Cardiac muscle cell (in vitro differentiated cells and primary cell): Measurements from ENCODE around the gene UBXN6. TPM values are rescaled to one million over a fixed set of nuclear protein-coding genes. Genes with fewer than 3 reads are reported as not detected.

Source experiments
- DNase-seq, 2 donors: peaks; one replicate each; pipeline versions ENCODE4 v3.0.0 to v3.0.0-alpha.2; 2010 to 2017; ENCODE audit warnings: low read depth in 1 of 2, low spot score in 1 of 2
- H3K27ac ChIP-seq: fragments of 200-600 bp; sonication (generic); 2 replicates; pipeline ENCODE4 v1.5.1; 2016
- H3K27me3 ChIP-seq: fragments of 200-600 bp; sonication (generic); 2 replicates; pipeline ENCODE4 v1.6.0; 2016; ENCODE audit warnings: control low read depth
- H3K36me3 ChIP-seq: fragments of 200-600 bp; sonication (generic); 2 replicates; pipeline ENCODE4 v1.5.1; 2016; ENCODE audit warnings: control low read depth
- H3K4me1 ChIP-seq: fragments of 200-600 bp; sonication (generic); 2 replicates; pipeline ENCODE4 v1.8.1; 2017; ENCODE audit warnings: low read depth, mild to moderate bottlenecking, mixed run types
- H3K4me3 ChIP-seq: fragments of 200-600 bp; sonication (generic); 2 replicates; pipeline ENCODE4 v1.5.1; 2016; ENCODE audit warnings: mild to moderate bottlenecking
- H3K9me3 ChIP-seq: fragments of 200-600 bp; sonication (generic); 2 replicates; pipeline ENCODE4 v1.5.1; 2017; ENCODE audit warnings: low read depth, mild to moderate bottlenecking, control low read depth
- CTCF ChIP-seq: IDR thresholded peaks from 2 replicates; pipeline ENCODE4 v1.5.1; 2012; ENCODE audit warnings: low read depth, mild to moderate bottlenecking, low read length
- polyA plus RNA-seq: library from polyadenylated mRNA; unstranded; fragments of >200 nt; fragmentation: Nextera tagmentation; extraction: Ambion mirVana; gene quantifications from 2 replicates; pipeline ENCODE4 v1.2.1, GENCODE V29; 2016
- total RNA-seq: library from RNA; depleted of rRNA; stranded (reverse); fragments of >200 nt; gene quantifications from 2 replicates; pipeline ENCODE4 v1.2.3, GENCODE V29; 2016

UBXN6 gene
- total and polyA plus RNA-seq, 2 experiments from 2014 or later, result 46.2 to 147 TPM

- H3K36me3 ChIP-seq, result peaks cover 21% of the 10 kb centered on the region
- H3K27ac ChIP-seq, result no peak overlapping the region
- H3K4me3 ChIP-seq, result no peak overlapping the region
- no peak for TF ChIP-seq CTCF
- no peaks in the 10 kb centered on the region for H3K27me3 ChIP-seq
- no peaks in the 10 kb centered on the region for H3K4me1 ChIP-seq
- H3K9me3 ChIP-seq, result no peaks in the 10 kb centered on the region
- no peak for DNase-seq
Observed at GRCh38 chr19:4501691-4502090, 44.1 kb upstream of the UBXN6 start.

GRCh38 chr19:4500841-4501591 is 43.4 kb upstream of the UBXN6 start:
- Histone ChIP-seq H3K27me3 (no peaks in the 10 kb centered on the region), H3K9me3 (no peaks in the 10 kb centered on the region), H3K27ac (no peak overlapping the region), H3K4me1 (no peaks in the 10 kb centered on the region), H3K36me3 (peaks cover 21% of the 10 kb centered on the region), H3K4me3 (no peak overlapping the region)
- TF ChIP-seq CTCF, result no peak
- DNase-seq, result no peak

DNA sequence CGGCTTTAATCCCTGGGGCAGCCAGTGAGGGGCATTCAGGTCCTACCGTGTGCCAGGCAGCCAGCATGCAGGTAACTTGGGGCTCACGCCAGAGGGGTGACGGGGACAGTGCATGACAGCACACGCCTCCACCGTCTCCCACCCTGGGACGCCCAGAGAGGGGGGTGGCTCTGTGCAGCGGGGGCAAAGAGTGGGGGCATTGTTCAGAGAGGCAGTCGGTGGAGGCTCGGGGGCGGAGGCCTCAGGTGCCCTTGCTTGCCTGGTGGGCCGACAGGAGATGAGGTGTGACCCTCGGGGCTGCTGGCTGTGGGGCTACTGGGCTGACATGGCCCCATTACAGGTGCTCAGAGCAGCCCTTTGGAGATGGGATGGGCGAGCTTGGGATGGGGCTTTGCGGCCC is 42.3 kb upstream of the UBXN6 start:
- no peak overlapping the region for H3K4me3 ChIP-seq
- DNase-seq, result no peak
- H3K27ac ChIP-seq, result no peak overlapping the region
- H3K9me3 ChIP-seq, result no peaks in the 10 kb centered on the region
- TF ChIP-seq CTCF, result no peak
- peaks cover 21% of the 10 kb centered on the region for H3K36me3 ChIP-seq
- no peaks in the 10 kb centered on the region for H3K4me1 ChIP-seq
- no peaks in the 10 kb centered on the region for H3K27me3 ChIP-seq

GRCh38 chr19:4499318-4499717 is 41.7 kb upstream of the UBXN6 start:
- DNase-seq, result no peak
- peaks cover 22% of the 10 kb centered on the region for H3K36me3 ChIP-seq
- no peaks in the 10 kb centered on the region for H3K4me1 ChIP-seq
- no peak for TF ChIP-seq CTCF
- no peak overlapping the region for H3K27ac ChIP-seq
- no peak overlapping the region for H3K4me3 ChIP-seq
- no peaks in the 10 kb centered on the region for H3K27me3 ChIP-seq
- H3K9me3 ChIP-seq, result no peaks in the 10 kb centered on the region

DNA sequence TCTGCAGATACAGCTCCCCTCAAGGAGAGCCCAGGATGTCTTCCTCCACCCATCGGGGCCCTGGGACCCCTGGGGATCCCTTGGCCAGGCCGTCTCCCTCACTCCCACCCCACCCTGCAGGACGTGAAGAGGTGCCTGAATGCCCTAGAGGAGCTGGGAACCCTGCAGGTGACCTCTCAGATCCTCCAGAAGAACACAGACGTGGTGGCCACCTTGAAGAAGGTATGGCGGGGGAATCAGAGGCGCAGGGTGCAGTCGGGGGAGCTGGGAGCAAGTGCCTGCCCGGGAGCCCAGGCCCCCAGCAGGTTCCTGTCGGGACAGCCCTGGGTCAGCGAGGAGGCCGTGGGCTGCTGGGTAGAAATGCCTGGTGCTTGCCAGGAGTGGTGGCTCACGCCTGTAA is 41.1 kb upstream of the UBXN6 start:
- no peaks in the 10 kb centered on the region for H3K27me3 ChIP-seq
- no peaks in the 10 kb centered on the region for H3K4me1 ChIP-seq
- peaks cover 25% of the 10 kb centered on the region for H3K36me3 ChIP-seq
- no peak overlapping the region for H3K4me3 ChIP-seq
- no peak for TF ChIP-seq CTCF
- H3K9me3 ChIP-seq, result no peaks in the 10 kb centered on the region
- H3K27ac ChIP-seq, result no peak overlapping the region
- no peak for DNase-seq
